Upper lobe of left lung (tissue), 6 donors: Measurements from ENCODE around the gene NUDT2. TPM values are rescaled to one million over a fixed set of nuclear protein-coding genes. Genes with fewer than 3 reads are reported as not detected.

ENCODE experiments used
- ATAC-seq, 2 donors: fragments of 200-7000 bp; cut with Tn5 transposase; one replicate each; pipeline ENCODE4 v1.9.1; 2022; ENCODE audit warnings: mild to moderate bottlenecking in 2 of 2, moderate library complexity in 2 of 2; ENCODE audit not compliant: low FRiP score in 2 of 2
- DNase-seq, 2 donors: peaks; one replicate each; pipeline ENCODE4 v3.0.0-alpha.2; 2019 to 2020
- H3K27ac ChIP-seq, 4 donors: fragments of 200-600 bp; sonication (generic); one replicate each; pipeline ENCODE4 v1.5.1; 2016 to 2019
- H3K27me3 ChIP-seq, 4 donors: fragments of 200-600 bp; sonication (generic); one replicate each; pipeline ENCODE4 v1.5.1; 2017 to 2019
- H3K36me3 ChIP-seq, 4 donors: fragments of 200-600 bp; sonication (generic); one replicate each; pipeline ENCODE4 v1.5.1; 2016 to 2019
- H3K4me1 ChIP-seq, 4 donors: fragments of 200-600 bp; sonication (generic); one replicate each; pipeline ENCODE4 v1.5.1; 2018 to 2019
- H3K4me3 ChIP-seq, 4 donors: fragments of 200-600 bp; sonication (generic); one replicate each; pipeline ENCODE4 v1.5.1; 2017 to 2019; ENCODE audit warnings: mild to moderate bottlenecking in 2 of 4, moderate library complexity in 1 of 4
- H3K9me3 ChIP-seq, 4 donors: fragments of 200-600 bp; sonication (generic); one replicate each; pipeline ENCODE4 v1.5.1; 2018 to 2019
- EP300 ChIP-seq, 4 donors: sonication (generic); formaldehyde crosslinking; IDR thresholded peaks; one replicate each; pipeline ENCODE4 v1.5.1; 2017; ENCODE audit warnings: antibody characterized with exemption in 4 of 4, control low read depth in 2 of 4
- POLR2A ChIP-seq, 4 donors: fragments of 450-650 bp; IDR thresholded peaks; one replicate each; pipeline ENCODE4 v1.5.1; 2016 to 2017; ENCODE audit warnings: antibody characterized with exemption in 4 of 4, mild to moderate bottlenecking in 2 of 4
- POLR2AphosphoS5 ChIP-seq, 2 donors: sonication (generic); formaldehyde crosslinking; IDR thresholded peaks; one replicate each; pipeline ENCODE4 v1.5.1; 2017; ENCODE audit warnings: antibody characterized with exemption in 2 of 2
- WGBS, 2 donors: methylation state at CpG; one replicate each; pipeline ENCODE4 v1.1.5; 2017 to 2018; 5-methylcytosine and 5-hydroxymethylcytosine counted together
- total RNA-seq, 6 donors: library from RNA; depleted of rRNA in 4 of 6; stranded (reverse); fragments of >200 nt in 4 of 6; gene quantifications; one replicate each; pipeline versions ENCODE4 v1.1.0 to v1.2.1, GENCODE V29; 2016 to 2021
- TF ChIP-seq, protein P1 (sequence below), 6 experiments: fragments of 450-650 bp in 4 of 6; fragments of 200-600 bp in 2 of 6; sonication (generic) in 2 of 6; IDR thresholded peaks; one replicate each; pipeline ENCODE4 v1.5.1; 2016 to 2019; ENCODE audit warnings: antibody characterized with exemption in 6 of 6
- donor health status: DM: no; HTN: no; CAD: no; lungs with moderate emphysema.
- donor health status: DM: no; HTN: yes; CAD: no; lungs with severe emphysema.

NUDT2 gene
- total RNA-seq, 6 donors from 2014 or later: 4.2 to 17.8 (median 11.2) TPM

DNA sequence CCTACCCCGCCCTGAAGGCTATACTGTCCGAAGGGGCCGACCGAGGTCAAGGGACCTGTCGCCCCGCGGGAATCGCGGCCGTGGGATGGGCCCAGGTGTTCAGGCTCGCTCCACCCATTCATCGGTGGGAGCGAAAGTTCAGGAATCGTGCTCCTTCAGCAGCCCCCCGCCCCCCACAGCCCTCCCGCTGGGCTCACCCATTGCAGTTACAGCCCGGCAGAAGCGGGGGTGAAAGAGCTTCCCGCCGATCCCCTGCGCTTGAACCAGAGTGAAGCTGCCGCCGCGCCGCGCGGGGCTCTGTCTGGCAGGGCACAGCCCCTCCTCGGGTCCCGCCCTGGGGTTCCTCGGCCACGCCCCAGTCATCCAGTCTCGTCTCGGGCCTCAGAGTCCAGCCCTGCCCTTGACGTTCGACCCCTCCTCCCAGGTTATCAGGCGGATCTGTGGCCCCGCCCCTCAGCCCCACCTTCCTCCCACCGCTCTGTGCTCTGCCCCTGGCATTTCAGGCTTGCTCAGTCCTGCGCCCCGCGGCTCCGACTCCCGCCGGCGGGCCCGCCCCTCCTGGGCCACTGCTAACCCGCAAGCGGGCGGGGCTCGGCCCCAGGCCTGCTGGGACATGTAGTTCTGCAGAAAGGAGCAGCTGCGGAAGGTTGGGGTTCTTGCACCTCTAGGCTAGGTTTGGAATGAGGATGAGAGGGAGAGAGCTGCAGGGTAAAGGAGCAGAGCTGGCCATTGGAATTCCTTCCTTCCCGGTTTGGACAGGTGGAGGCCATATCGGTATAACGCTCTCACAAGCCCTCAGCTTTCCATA lies 47.4 kb downstream of the NUDT2 start, which contains the start of gene MYORG:
TSS of gene MYORG (minus strand) at position 303 of the 808 bp plus-strand sequence. CDS start 3,955 bp downstream, outside the sequence.
- TF ChIP-seq, protein P1, sequence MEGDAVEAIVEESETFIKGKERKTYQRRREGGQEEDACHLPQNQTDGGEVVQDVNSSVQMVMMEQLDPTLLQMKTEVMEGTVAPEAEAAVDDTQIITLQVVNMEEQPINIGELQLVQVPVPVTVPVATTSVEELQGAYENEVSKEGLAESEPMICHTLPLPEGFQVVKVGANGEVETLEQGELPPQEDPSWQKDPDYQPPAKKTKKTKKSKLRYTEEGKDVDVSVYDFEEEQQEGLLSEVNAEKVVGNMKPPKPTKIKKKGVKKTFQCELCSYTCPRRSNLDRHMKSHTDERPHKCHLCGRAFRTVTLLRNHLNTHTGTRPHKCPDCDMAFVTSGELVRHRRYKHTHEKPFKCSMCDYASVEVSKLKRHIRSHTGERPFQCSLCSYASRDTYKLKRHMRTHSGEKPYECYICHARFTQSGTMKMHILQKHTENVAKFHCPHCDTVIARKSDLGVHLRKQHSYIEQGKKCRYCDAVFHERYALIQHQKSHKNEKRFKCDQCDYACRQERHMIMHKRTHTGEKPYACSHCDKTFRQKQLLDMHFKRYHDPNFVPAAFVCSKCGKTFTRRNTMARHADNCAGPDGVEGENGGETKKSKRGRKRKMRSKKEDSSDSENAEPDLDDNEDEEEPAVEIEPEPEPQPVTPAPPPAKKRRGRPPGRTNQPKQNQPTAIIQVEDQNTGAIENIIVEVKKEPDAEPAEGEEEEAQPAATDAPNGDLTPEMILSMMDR (IDR thresholded peaks at IDR 0.05): no peak
- no peak for TF ChIP-seq EP300 (IDR thresholded peaks at IDR 0.05)
- peak; percentile 57 to 73 for TF ChIP-seq POLR2AphosphoS5 (IDR thresholded peaks at IDR 0.05)
- TF ChIP-seq POLR2A (IDR thresholded peaks at IDR 0.05): peak in 2 of 4 donors; percentile 50 to 78
- H3K36me3 ChIP-seq: peaks cover 0 to 6% (median under 1%) of the 10 kb centered on the region in 4 donors
- H3K4me1 ChIP-seq: peaks cover 27 to 49% (median 40%) of the 10 kb centered on the region in 4 donors
- H3K9me3 ChIP-seq: no peaks in the 10 kb centered on the region
- peak within 1 kb of the TSS; percentile 54 to 83 (median 81) for H3K27ac ChIP-seq
- peak; percentile 98 to 99 for DNase-seq
- ATAC-seq: peak; percentile 87 to 95
- peak within 1 kb of the TSS; percentile 70 to 76 (median 73) for H3K4me3 ChIP-seq
- WGBS, 2 donors: 0% methylated on average over 24 to 28 of the region's 54 CpGs
- H3K27me3 ChIP-seq: no peaks in the 10 kb centered on the region

DNA sequence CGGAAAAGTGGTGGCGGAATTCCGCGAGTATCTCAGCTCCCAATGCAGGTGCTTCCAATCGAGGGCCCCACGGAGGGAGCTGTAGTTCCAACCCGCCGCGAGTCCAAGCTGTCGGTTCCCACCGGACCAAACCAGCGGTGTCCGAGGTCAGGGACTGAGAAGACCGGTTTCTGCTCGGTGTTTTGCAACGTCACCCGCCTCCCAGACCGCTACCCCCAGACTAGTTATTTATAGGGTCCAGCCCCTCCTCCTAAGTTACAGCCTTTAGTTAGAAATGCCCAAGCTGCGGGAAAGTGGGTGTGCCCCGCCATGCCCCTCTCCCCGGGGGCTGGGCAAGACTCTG lies 48.0 kb downstream of the NUDT2 start:
- TF ChIP-seq POLR2AphosphoS5 (IDR thresholded peaks at IDR 0.05) (no peak), POLR2A (IDR thresholded peaks at IDR 0.05) (no peak), EP300 (IDR thresholded peaks at IDR 0.05) (no peak)
- TF ChIP-seq, protein P1 (IDR thresholded peaks at IDR 0.05): no peak
- 5% methylated on average over 15 to 21 of the region's 21 CpGs for WGBS, 2 donors
- H3K36me3 ChIP-seq: peaks cover 0 to under 1% (median 0%) of the 10 kb centered on the region in 4 donors
- H3K4me1 ChIP-seq: peaks cover 27 to 49% (median 40%) of the 10 kb centered on the region in 4 donors
- H3K4me3 ChIP-seq: peak overlapping the region; percentile 70 to 76 (median 73)
- no peaks in the 10 kb centered on the region for H3K27me3 ChIP-seq
- peak overlapping the region in 3 of 4 donors; percentile 27 to 83 (median 80) for H3K27ac ChIP-seq
- DNase-seq: peak; percentile 43 to 44
- no peaks in the 10 kb centered on the region for H3K9me3 ChIP-seq
- ATAC-seq: no peak

DNA sequence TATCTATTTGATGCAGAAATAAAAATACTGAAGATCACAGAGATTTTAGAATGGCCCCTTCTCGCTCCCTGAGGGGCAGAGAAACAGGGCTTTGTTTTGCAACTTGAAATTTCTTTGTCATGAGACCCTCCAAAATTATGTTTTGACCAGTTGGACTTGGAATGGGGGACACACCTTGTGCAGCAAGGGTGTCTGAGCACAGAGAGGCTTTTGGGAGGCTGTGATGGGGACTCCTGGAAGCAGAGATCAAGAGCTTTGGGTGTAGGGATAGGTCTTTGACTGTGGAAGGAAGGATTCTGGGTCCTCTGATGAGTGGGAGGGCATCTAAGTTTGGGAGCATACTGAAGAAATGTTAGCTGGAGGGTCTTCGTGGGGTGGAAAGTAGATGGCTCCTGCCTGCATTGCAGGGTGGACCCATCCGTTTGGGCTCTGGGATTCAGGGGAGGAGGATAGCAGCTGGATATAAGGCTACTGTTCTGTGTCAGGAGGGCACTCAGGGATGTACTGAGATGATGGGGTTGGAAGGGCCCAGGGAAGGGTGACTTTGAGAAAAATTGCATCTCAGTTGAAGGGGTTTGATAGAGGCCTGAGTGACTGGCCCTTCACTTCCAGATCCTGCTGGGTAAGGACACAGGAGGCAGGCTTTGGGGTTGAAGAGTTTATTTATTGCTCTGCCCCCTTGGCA lies 49.1 kb downstream of the NUDT2 start:
- Histone ChIP-seq H3K27ac (no peak overlapping the region), H3K36me3 (no peaks in the 10 kb centered on the region), H3K4me3 (no peak overlapping the region), H3K9me3 (no peaks in the 10 kb centered on the region), H3K27me3 (no peaks in the 10 kb centered on the region), H3K4me1 (peaks cover 27 to 49% (median 40%) of the 10 kb centered on the region in 4 donors)
- TF ChIP-seq EP300 (IDR thresholded peaks at IDR 0.05) (no peak), POLR2AphosphoS5 (IDR thresholded peaks at IDR 0.05) (no peak), POLR2A (IDR thresholded peaks at IDR 0.05) (no peak)
- TF ChIP-seq, protein P1 (IDR thresholded peaks at IDR 0.05): no peak
- peak in 1 of 2 donors; percentile 13 for DNase-seq
- no peak for ATAC-seq
- 90% methylated on average over 3 of the region's 3 CpGs for WGBS, 2 donors

DNA sequence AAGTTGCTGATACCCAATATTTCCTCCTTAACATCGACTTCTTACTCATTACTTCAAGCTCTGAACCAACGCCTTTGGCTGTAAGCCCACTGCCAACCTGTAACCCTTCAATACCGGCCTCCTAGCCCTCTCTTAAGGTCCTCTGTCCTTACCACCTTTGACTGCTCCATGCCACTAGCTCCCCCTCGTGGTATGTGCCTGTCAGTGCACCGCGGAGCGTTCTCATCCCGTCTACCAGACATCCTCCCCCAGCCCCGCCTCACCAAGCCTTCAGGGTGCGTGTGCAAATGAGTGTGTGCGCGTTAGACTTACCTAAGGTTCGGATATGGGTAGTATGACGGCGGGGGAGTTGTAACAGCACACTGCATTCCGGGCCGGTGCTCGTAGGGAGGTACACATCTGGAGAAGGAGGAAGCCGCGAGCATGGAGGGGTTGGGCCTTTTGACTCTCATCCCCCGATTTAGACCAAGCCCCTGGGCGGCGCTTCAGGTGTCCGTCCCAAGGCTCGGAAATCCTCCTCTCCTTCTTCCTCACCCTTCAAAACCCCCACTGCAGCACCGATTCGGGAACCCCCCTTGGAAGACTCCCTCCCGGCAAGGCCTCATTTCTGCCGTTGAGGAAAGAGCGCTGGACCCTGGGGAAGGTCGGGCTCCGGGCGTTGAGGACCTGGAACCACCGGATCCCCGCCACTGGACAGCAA lies 50.1 kb downstream of the NUDT2 start:
- TF ChIP-seq, protein P1 (IDR thresholded peaks at IDR 0.05): peak; percentile 95 to 98 (median 96)
- TF ChIP-seq EP300 (IDR thresholded peaks at IDR 0.05): no peak
- ATAC-seq: peak; percentile 82 to 84
- H3K27me3 ChIP-seq: no peaks in the 10 kb centered on the region
- H3K4me3 ChIP-seq: peak overlapping the region in 3 of 4 donors; percentile 49 to 53 (median 50)
- H3K27ac ChIP-seq: no peak overlapping the region
- 8 to 9% methylated on average over 24 to 27 of the region's 35 CpGs for WGBS, 2 donors
- H3K9me3 ChIP-seq: no peaks in the 10 kb centered on the region
- H3K36me3 ChIP-seq: no peaks in the 10 kb centered on the region
- peak; percentile 12 to 94 for DNase-seq
- H3K4me1 ChIP-seq: peaks cover 27 to 49% (median 38%) of the 10 kb centered on the region in 4 donors
